ENCODE results near the gene WHRN.

The WHRN gene

DNA sequence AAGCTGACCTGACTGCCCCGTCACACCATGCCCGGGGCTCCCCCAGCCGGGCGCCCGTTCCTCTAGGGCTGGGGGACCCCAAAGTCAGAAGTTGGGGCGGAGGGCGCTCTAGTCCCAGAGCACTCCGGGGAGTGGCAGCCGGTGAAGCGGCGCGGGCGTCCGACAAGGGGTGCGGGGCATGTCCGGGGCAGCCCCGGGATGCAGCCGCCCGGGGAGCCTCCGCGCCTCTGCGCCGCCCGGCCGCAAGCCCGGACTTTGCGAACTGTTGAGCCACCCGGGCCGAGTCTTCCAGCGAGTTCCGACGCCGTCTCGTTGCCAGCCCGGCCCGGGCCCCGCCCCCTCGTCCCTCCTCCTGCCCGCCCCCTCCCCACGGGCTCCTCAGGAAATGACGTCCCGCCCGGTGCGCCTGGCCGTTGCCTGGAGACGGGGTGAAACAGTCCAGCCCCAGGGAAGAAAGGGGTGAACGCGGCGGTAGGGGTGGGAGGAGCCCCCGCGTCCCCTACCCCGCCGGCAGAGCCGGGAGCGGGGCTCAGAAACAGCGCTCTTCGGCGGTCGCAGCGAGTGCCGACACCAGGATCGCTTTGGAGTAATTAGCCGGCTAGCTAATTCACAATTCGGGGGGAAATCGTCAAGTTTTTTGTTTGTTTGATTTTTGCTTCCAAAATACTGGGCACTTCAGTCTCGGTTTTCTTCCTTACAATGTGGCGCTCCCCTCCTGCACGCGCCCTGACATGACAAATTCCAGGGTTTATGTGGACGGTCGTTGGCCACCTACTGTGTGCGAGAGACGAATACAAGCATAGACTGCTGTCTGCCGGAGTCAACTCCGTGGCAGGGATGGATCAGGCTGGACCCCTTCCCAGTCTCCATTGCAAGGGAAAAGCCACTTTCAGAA, at the start of gene WHRN:
Gene WHRN, minus strand, starts transcription at position 287 of the 895 bp plus-strand sequence. CDS start 672 bp downstream, outside the sequence.
- peak; percentile 72 for DNase-seq

DNA sequence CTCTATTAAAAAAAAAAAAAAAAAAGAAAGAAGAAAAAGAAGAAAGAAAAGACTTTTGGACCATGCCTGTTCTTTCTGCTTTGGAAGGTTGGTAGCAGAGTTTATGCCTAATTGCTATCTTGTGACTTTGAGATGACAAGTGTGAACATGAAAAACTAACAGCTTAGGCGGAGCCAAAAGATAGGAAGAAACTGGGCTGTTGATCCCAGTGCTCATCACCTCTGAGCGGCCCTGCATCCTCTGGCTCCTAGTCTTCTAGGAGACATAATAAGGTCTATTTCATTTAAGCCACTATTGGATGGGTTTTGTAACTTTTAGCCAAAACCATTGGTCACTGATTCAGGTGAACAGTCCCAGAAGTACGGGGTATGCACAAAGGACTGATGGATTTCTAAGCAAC, 47.9 kb upstream of the WHRN start:
- no peak for DNase-seq

DNA sequence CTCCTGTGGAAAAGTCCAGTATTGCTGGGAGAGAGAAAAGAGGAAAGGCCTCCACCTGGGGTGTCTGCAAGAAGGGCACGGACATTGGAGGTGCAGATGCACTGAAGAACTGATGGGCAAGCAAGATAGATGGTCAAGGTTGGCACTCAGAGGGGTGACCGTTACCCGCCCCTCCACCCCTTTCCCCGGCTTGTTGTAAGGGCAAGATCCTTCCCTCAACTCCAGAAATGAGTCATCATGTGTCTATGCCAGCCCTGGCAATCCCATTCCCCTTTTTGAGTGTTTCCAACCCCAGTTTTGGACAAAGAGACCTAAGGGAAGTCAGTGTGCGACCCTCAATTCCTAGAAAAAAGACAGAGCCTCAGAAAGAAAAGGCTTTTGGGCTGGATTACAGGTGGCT, 47.4 kb upstream of the WHRN start:
- DNase-seq, result no peak

DNA sequence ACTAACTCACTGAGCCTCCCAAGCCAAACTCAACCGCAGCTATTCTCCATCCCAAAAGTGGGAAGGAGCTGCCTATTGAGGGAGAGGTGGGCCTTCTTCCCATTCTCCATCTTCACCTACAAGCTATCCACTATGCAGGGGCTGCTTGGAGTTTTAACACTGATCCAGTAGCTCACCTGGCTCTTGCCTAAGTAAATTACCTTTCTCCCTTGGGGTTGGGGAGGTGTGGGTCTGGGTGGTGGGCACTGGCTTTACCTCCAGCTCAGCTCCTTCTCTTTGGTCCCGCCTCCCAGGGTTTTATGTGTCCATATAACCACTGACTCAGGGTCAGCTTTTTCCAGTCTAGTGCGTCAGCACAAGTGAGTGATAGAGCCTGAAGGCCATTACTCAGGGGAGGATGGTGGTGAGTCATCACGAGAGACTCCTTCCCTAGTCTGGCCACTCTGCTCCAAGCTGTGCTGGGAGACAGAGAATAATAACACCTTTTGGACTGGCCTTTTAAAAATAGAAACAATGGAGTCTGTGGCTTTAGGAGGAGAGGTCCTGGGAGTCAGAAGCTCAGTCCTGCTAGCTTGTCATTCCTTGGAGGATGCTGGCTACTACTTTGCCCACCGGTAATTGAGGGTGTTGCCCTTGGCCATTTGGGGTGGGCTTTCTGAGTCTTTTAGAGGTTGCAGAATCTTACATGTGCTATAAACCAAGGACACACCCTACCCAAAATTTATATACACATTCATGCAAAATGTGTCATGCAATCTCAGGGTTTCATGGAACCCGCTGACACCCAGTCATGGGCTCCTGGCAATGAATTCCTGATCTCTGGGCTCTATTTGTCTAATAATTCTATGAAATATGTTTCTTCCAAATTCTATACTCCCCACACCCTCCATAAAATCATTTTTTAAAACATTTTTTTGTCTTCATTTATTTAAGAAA, 46.7 kb upstream of the WHRN start:
- no peak for DNase-seq

DNA sequence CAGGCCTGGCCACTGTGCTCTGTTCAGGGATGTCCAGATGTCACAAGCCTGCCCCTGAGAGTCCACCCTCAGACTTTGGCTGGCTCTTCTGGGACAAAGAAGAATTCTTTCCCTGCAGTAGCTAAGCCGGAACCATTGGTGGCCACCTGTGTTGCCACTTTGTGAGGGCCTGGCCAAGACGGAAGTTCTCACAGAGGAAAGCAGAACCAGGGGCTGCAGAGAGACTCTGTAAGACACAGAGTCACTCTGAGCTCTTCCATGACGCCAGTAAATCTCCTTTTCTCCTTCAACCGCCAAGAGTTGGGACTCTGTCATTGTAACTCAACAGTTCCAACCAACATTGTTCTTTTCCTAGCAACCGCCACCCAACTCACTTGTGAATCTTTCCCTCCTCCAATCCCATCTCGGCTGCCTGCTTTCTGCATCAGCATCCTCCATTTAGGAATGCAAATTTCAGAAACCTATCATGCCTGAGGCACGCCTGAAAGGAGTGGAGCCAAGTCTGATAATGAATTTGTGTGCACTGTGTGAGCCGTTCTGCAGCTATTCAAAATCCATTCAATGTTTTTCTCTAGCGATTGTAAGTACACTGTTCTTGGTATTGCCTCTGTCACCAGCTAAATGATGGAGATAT, 44.5 kb upstream of the WHRN start:
- DNase-seq, result no peak

- no peak for DNase-seq
Observed at GRCh38 chr9:114546851-114547250, 41.6 kb upstream of the WHRN start.

DNA sequence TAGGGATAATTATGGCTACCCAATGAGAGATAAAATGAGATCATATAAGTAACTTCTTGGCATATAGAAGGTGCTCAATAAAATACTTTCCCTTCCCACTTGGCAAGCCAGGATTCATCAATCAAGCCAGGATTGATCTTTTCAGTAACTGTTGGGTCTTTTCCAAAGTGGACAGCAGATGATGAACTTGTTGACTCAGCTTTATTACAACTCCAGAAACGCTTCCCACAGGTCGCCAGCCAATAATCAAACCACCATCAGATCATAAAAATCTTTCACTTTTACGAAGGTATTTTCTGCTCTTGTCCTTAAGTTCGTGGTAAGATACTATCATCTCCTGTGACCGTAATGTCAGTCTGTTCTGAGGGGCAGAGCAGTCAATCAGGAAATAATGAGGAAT, 39.8 kb upstream of the WHRN start:
- DNase-seq, result no peak

DNA sequence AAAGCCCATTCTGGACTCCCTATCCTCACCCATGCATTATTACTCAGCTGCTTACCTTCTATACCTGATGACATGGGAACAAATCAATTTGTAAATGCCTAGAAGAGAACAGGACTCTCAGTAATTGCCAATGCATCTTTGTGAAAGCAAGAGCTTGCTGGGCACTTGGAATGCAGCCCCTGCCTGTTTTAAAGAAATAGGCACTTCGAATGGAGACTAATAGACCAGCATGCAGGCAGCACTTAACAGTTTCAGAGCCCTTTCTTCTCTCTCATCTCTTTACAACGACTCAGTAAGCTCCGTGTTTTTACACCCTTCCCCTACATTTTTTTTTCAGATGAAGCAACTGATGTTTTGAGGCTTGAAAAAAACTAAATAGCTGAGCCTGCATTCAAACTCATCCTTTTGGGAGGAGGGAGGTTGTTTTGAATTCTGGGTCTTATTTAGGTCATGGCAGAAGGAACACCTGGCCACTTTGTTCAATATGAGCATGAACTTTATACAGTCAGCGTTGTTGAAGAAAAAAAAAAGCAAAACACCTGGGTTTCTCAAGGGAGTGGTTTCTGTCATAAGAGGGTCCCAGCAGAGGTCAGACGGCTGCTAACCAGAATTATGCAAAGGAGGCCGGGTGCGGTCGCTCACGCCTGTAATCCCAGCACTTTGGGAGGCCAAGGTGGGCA, 34.6 kb upstream of the WHRN start:
- DNase-seq, result no peak

- no peak for DNase-seq
Observed at GRCh38 chr9:114538241-114538640, 33.0 kb upstream of the WHRN start.

GRCh38 chr9:114532561-114533237, 27.4 kb upstream of the WHRN start:
- no peak for DNase-seq

- DNase-seq, result no peak
Observed at GRCh38 chr9:114529285-114529684, 24.0 kb upstream of the WHRN start.

GRCh38 chr9:114526807-114527206, 21.5 kb upstream of the WHRN start:
- DNase-seq, result no peak

DNA sequence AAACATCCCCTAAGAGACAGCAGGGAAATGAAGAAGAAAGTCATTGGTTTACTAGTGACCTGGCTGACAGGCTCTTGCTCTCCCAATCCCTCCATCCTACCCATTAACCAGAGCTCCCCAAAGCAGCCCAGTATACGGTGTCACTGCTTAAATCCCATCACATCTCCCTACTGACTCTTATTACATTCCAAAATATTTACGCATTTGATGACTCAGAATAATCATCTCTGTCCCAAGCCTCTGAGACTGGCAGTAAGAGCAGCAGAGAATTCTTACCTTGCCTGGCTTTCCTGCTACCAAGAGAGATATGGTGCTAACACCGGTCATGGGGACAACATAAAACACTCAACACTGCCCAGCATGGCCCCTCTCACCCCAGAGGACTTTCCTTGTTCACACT, 20.2 kb upstream of the WHRN start:
- no peak for DNase-seq

DNA sequence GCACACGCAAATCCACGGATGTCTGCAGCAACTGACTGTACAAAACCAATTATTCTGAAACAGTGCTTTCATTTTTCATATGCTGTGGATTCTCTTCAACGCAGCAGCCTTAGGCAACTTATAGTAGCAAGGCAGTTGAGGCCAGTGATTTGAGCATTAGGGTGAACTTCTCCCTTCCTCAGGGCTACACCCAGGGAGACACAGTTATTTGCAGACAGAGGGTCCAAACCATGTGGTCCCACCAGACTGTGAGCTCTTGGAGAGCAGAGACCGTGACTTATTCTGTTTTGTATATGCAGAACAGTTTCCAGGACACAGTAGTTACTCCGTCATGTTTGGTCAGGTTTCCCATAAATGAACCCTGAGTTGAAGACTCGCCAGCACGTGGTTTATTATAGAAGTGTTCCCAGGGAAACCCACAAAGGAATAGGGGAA, 19.0 kb upstream of the WHRN start:
- no peak for DNase-seq

DNA sequence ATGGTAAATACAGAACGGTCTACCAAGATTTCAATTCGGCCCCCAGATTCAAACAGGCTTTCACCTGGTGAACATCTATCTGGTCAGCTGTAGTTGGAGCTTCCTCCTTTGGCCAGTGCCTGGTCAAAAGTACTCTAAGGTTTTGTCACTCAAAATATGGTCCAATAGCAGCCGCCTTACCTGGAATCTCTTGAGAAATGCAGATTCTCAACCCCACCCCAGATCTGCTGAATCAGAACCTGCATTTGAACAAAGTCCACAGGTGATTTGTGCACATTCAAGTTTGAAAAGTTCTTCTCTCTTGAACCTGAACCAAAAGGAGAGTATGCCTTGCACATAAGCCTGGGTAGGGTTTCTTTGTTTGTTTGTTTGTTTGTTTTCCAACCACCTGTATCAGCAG, 17.6 kb upstream of the WHRN start:
- no peak for DNase-seq

DNA sequence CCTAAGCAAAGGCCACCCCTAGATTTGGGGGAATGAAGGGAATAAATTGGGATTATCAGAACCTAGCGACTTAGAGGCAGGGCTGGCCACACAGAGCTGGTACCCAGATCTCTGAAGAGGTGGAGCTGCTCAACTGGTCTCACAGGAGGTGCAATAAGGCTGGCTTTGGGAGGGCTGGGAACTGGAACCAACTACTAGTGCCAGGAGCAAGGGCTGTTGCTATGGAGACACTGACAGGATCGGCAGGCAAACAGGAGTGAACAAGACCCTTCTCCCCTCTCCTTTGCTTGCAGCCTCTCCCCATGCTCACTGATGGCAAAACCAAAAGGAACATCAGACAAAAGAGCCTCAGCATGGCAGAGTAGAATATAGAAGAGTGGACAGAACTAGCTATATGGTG, 17.0 kb upstream of the WHRN start:
- no peak for DNase-seq

DNA sequence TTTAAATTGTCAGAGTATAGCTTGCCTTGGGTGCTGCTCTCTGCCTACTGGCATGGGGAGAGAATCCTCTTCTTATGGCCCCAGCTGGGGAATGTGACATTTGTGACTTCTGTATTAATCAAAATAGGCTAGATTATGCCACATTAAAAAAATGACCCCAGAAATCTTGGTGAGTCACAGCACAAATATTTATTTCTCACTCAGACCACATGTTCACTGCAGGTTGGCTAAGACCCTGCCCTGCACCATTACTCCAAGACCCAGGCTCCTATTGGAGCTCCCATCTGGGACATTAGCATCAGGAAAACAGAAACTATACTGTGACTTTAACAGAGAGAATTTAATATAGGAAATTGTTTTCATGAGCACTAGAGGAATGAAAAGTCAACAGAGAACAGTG, 16.6 kb upstream of the WHRN start:
- no peak for DNase-seq

- DNase-seq, result no peak
Observed at GRCh38 chr9:114518599-114519022, 13.3 kb upstream of the WHRN start.

DNA sequence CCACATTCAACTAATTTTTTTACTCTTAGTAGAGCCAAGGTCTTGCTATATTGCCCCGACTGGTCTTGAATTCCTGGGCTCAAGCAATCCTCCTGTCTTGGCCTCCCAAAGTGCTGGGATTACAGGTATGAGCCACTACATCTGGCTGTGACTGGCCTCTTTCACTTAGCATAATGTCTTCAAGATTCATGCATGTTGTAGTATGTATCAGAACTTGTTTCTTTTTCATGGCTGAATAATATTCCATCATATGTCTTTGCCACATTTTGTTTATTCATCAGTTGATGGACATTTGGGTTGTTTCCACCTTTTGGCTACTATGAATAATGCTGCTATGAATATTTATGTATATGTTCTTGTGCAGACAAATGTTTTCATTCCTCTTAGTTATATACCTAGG, 12.8 kb upstream of the WHRN start:
- DNase-seq, result no peak

GRCh38 chr9:114516913-114517312, 11.6 kb upstream of the WHRN start:
- no peak for DNase-seq

DNA sequence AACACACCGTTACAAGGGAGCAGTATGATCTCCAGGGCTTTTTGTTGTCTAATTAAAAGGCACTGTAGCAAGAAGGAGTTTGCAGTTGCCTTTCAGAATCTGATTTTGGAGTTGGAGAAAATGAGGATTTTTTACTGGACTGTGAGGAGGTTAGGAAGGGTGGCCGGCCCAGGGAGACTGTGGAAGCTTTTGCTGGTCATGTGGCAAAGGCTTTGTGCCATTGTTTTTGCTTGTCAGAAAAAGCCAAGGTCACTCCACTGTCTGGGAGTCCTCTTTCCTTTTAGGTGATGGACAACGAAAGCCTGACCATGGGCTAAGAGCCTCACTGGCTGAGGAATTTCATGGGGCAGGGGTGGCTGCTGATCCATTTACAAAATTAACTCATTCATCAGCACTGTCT, 10.3 kb upstream of the WHRN start:
- no peak for DNase-seq

DNA sequence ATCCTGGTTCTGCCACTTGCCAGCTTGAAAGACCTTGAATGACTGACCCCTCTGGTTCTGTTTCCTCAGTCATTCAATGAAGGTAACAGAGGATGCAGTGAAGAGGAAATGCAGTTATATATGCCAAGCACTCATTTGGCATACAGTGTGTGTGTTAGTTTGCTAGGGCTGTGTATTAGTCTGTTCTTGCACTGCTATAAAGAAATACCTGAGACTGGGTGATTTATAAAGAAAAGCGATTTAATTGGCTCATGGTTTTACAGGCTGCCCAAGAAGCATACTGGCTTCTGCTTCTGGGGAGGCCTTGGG, 8.6 kb upstream of the WHRN start:
- DNase-seq, result no peak

All from NCI-H2029 (cell line).